Measurements from ENCODE around the gene TMEM17.

DNA sequence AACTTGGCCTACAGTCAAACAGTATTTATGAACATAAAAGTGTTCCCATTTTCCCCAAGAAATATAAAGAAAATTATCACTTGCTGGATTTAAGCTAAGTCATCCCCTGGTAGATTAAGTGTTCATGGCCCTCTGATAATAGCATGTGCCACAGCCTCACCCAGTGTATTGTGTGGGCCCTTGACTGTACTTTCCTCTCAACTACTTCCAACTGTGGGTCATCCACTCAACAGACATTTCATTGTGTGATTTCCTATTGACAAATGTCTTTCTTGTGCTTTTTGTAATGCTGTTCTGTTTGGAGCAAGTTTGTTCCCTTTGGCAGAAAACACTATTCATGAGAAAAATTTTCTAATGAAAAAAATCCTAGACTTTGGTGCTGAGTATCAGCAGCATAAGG is 48.4 kb upstream of the TMEM17 start:
- TF ChIP-seq JUN (IDR thresholded peaks at IDR 0.05; ENCODE audit: borderline replicate concordance, insufficient read depth, insufficient read length, low read depth) (no peak), GATA2 (IDR thresholded peaks at IDR 0.05; ENCODE audit: insufficient read depth, insufficient read length, low read depth, low read length) (no peak), POLR2AphosphoS5 (IDR thresholded peaks at IDR 0.05; ENCODE audit: insufficient read depth, low read depth, low read length) (no peak), POLR2A (IDR thresholded peaks at IDR 0.05; ENCODE audit: low read depth, low read length) (no peak), EZH2 (IDR thresholded peaks at IDR 0.05; ENCODE audit: borderline replicate concordance, low read depth, low read length, severe bottlenecking) (no peak), FOS (IDR thresholded peaks at IDR 0.05; ENCODE audit: borderline replicate concordance, insufficient read depth, low read length) (no peak), MYC (IDR thresholded peaks at IDR 0.05; ENCODE audit: low read depth, low read length) (no peak)
- TF ChIP-seq, protein P1, sequence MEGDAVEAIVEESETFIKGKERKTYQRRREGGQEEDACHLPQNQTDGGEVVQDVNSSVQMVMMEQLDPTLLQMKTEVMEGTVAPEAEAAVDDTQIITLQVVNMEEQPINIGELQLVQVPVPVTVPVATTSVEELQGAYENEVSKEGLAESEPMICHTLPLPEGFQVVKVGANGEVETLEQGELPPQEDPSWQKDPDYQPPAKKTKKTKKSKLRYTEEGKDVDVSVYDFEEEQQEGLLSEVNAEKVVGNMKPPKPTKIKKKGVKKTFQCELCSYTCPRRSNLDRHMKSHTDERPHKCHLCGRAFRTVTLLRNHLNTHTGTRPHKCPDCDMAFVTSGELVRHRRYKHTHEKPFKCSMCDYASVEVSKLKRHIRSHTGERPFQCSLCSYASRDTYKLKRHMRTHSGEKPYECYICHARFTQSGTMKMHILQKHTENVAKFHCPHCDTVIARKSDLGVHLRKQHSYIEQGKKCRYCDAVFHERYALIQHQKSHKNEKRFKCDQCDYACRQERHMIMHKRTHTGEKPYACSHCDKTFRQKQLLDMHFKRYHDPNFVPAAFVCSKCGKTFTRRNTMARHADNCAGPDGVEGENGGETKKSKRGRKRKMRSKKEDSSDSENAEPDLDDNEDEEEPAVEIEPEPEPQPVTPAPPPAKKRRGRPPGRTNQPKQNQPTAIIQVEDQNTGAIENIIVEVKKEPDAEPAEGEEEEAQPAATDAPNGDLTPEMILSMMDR (IDR thresholded peaks at IDR 0.05; ENCODE audit: extremely low read depth in 1 of 2, insufficient read depth in 1 of 2, low read depth in 1 of 2, low read length in 2 of 2), result no peak
- TF ChIP-seq, protein P2, sequence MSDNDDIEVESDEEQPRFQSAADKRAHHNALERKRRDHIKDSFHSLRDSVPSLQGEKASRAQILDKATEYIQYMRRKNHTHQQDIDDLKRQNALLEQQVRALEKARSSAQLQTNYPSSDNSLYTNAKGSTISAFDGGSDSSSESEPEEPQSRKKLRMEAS (IDR thresholded peaks at IDR 0.05; ENCODE audit: insufficient read depth, insufficient read length), result no peak
